ENCODE data around the gene SH3RF1.

Gene SH3RF1

DNA sequence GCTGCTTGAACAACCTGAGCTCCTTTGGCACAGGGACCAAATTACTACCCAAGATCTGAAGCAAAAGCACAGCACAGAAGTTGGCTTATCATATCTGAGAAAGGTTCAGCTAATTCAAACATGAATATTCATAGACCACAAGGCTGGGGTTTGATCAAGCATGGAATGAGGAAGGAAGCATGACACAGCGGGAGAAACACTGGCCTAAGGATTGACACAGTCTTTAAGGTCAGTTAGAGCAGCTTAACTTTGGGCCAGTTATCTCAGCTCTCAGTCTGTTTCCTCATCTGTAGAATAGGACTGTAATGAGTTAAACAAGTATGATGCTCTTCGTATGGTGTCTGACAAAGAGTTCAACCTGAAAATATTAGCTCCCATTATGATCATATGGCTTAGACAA is 172.2 kb downstream of the SH3RF1 start:
- DNase-seq: peak; percentile 50

GRCh38 chr4:169098054-169098497 is 172.7 kb downstream of the SH3RF1 start:
- no peak for DNase-seq

GRCh38 chr4:169096221-169096620 is 174.5 kb downstream of the SH3RF1 start:
- no peak for DNase-seq

DNA sequence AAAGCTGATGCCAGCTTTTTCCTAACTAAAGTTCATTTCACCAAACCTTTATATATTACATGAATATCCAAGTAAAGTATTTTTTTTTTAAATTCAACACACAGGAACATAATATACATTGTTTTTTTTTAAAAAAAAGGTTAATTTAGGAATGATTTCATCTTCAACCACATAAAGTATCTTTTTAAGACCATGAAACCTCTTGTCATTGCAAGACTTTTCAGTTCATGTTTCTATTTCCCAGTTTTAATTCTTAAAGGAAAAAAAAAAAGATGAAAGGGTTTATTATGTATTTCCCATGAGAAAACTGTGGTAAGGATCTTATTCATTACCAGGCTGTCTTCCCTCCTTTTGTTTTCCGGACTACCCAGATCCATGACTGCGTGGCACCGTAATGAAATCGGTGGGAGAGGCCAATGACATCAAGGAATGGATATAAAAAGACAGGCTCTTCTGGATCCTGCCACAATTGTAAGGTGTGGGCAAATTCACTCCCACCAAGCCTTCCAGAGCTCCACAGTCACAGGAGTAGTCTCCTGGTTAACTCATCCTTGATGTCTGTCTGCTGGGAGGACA is 176.0 kb downstream of the SH3RF1 start:
- no peak for DNase-seq

GRCh38 chr4:169092889-169093522 is 177.8 kb downstream of the SH3RF1 start:
- no peak for DNase-seq

DNA sequence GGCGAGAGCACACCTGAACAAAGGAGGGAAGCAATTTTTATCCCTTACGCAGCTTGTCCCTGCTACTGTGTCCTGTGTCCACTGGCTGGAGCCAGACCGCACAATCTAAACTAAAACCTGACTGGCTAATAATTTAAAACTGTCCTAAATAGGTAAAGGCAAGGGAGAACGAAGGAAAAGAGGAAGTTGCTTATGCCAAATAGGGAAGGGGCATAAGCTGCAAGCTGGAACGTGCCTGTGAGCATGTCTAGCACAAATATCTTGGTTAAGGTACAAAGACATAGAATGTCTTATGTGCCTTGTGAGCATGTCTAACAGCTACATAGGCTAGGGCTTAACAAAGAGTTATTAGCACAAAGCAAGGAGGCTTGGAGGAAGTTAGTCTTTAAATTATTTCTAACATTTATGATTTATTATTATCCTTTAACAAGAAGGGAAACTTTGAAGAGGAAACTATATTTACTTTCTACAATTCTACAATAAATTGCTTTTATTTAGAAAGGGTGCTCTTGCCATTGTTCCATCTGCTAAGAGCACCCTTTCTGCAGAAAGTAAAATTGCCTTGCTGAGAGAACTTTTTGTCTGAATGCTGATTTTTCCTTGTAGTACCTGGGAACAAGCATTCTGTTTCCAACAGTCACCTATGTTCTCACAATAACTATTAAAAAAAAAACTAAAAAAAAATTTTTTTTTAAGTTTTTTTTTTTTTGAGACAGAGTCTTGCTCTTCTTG is 180.1 kb downstream of the SH3RF1 start:
- no peak for DNase-seq

GRCh38 chr4:169089004-169089403 is 181.8 kb downstream of the SH3RF1 start:
- no peak for DNase-seq

- DNase-seq: no peak
Observed at GRCh38 chr4:169084954-169085353, 185.8 kb downstream of the SH3RF1 start.

DNA sequence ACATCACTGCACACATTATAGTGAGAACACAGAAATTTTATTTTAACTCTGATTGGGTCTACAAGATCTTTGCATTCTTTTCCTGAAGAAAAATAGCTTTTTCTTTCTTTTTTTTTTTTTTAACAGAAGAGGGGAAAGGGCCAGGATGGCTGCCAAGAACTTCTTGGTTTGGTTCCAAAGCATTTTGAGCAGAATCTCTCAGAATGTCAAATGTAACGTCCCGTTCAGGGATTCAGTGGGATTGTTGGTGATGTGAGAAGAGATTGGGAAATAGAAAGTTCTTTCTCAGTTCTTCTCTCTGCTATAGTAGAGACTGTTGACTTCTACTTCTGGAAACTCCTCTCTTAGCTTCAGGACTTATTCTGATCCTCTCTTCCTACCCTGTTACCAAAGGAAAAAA is 189.8 kb downstream of the SH3RF1 start:
- DNase-seq: peak; percentile 37

DNA sequence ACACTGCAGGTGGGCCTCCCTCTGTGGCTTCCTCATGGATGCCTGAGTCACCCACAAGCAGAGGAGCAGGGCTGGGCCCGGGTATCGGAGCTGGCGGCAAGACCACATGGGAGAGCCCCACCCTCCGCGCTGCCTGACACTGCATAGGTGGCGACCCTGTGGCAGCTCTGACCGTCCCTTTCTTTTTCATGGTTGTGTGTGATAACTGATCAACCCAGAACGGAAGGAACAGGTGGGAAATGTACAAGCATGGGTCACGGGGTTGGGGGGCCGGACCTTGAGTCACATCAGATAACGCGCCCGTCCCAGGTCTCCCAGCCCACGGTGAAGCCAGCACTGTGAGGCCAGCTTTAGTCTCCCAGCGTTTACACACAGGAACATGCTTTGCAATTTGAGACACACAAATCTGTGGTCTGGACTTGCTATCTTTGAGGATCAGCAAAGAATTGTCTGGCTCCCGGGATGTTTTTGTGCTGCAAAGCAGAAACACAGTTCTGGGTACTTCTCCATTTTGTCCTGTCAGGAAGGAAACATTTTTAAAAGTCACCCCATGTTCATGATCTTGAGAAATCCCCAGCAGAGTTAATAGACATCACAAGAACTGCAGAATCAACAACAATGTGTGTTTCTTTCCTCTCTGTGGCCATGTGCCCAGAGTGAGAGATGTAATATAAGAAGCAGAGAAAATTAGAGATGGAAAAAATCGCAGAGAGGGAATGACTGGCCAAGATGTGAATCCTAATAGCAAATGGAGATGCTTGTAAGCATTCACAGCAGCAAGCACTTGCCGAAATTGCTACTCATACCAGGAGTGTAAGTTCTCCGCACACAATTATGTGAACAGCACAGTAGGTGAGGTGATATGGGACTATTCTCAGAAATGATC is 190.6 kb downstream of the SH3RF1 start:
- no peak for DNase-seq

DNA sequence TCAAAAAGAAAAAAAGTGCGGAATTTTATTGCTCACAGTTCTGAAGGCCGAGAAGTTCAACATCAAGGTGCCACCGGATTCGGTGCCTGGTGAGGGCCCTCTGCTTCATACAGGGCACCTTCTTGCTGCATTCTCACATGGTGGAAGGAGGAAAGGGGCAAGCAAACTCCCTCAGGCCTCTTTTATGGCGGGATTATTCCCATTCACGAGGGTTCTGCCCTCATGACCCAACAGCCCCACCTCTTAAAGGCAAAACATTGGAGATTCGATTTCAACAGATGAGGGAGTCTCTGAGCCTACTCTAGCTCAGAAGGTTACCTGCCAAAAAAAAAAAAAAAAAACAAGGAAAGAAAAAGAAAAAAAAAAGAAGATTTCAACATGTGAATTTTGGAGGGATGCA is 196.6 kb downstream of the SH3RF1 start:
- DNase-seq: no peak

- no peak for DNase-seq
Observed at GRCh38 chr4:169071747-169072146, 199.0 kb downstream of the SH3RF1 start.

- peak; percentile 16 for DNase-seq
Observed at GRCh38 chr4:169070895-169071218, 199.9 kb downstream of the SH3RF1 start.

GRCh38 chr4:169070071-169070894 is 200.5 kb downstream of the SH3RF1 start:
- DNase-seq: peak; percentile 93

DNA sequence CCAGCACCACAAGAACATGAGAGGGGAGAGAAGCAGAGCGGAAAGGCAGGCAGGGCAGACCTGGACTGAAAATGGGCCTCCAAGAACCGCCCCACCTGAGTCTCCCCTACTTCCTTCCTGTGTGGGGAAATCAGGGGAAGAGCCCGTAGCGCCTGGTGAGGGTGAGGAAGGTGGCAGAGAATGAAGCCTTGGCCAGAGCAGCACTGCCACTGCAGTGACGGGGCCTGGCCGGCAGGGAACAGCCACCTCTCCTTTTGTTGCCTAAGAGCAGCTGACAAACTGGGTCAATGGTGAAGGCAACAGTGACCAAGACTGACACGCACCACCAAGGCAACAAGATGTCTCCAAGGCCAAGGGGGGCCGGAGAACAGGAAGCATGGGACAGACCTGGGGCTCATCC is 202.3 kb downstream of the SH3RF1 start:
- no peak for DNase-seq

DNA sequence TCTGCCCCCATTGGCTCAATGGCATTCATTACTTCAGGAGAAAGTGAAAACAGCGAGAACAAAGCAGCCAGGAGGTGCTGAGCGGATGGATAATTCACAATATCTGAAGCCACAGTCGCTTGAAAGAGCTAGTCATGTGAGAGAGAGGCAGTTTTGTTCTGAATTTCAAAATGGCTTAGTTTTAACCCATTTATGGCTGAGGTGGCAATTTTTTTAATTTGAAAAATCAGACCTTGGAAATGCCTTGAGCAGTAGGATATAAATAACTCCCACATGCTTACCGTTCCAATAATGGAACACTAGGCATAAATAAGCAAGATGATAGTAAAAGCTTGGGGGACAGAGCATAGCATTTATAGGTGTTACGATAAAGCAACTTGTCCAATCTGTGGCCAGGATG is 203.8 kb downstream of the SH3RF1 start:
- no peak for DNase-seq

GRCh38 chr4:169064296-169064695 is 206.5 kb downstream of the SH3RF1 start:
- no peak for DNase-seq

- DNase-seq: no peak
Observed at GRCh38 chr4:169063441-169063840, 207.3 kb downstream of the SH3RF1 start.

GRCh38 chr4:169062897-169063244 is 207.9 kb downstream of the SH3RF1 start:
- peak; percentile 15 for DNase-seq

- DNase-seq: no peak
Observed at GRCh38 chr4:169061386-169061785, 209.4 kb downstream of the SH3RF1 start.

DNA sequence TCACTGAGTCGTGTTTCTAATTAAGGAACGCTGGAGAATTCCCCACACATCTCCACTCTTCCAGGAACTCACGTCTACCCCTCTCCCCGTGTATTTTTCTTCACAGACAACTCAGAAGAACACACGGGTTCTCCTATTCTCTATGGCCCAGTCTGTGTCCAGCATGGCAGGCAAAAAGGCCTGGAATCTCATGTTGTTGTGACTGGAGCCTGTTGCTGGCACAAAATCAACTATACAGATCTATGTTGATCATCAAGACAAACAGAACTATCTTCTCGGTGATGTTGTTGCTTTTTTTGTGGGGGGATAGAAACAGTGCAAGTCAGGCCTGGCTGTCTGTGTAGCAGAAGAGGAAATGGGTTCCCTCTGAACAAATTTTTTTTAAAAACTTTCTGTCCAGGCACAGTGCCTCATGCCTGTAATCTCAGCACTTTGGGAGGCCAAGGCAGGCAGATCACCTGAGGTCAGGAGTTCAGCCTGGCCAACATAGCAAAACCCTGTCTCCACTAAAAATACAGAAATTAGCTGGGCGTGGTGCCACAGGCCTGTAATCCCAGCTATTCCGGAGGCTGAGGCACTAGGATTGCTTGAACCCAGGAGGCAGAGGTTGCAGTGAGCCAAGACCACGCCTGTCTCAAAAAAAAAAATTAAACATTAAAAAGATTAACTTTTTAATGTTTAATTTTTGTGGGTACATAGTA is 210.2 kb downstream of the SH3RF1 start:
- DNase-seq: no peak
